CD4-positive, alpha-beta T cell (primary cell): ENCODE measurements around the gene RYR2. TPM values are rescaled to one million over a fixed set of nuclear protein-coding genes. Genes with fewer than 3 reads are reported as not detected.

Source experiments
- ATAC-seq: fragments of 200-7000 bp; cut with Tn5 transposase; one replicate; pipeline ENCODE4 v1.10.0; 2022; ENCODE audit warnings: mild to moderate bottlenecking; ENCODE audit not compliant: poor library complexity
- CTCF ChIA-PET: fragments of 350-600 bp; sonication (Branson Sonifier 250); formaldehyde crosslinking; loops from one replicate; lab custom pipeline; 2021; ENCODE audit warnings: antibody characterized with exemption, inconsistent platforms; lab: Charles Lee
- POLR2A ChIA-PET: fragments of 350-600 bp; sonication (Branson Sonifier 250); formaldehyde crosslinking; loops from one replicate; lab custom pipeline; 2021; ENCODE audit warnings: antibody characterized with exemption, inconsistent platforms; lab: Charles Lee
- DNase-seq, 14 experiments: peaks; one replicate each; pipeline ENCODE4 v3.0.0-alpha.2; 2013 to 2020; ENCODE audit warnings: mixed read lengths in 2 of 14
- H3K27ac ChIP-seq, 2 donors: one replicate each; pipeline versions ENCODE4 v1.5.1 to v1.7.0; 2013; ENCODE audit warnings: low read length in 2 of 2, low read depth in 1 of 2, mild to moderate bottlenecking in 1 of 2
- H3K27me3 ChIP-seq, 2 experiments: 1 replicate in 1 of 2; 2 replicates in 1 of 2; pipeline versions ENCODE4 v1.6.1 to v1.7.0; 2013; ENCODE audit warnings: low read length in 2 of 2, control low read depth in 1 of 2, mild to moderate bottlenecking in 1 of 2, moderate library complexity in 1 of 2; ENCODE audit not compliant: insufficient read depth in 2 of 2, control insufficient read depth in 1 of 2
- H3K36me3 ChIP-seq: one replicate; pipeline ENCODE4 v1.6.1; 2013; ENCODE audit warnings: low read length, control low read depth; ENCODE audit not compliant: insufficient read depth
- H3K4me1 ChIP-seq: one replicate; pipeline ENCODE4 v1.6.1; 2013; ENCODE audit warnings: low read length, control low read depth; ENCODE audit not compliant: insufficient read depth
- H3K4me3 ChIP-seq: one replicate; pipeline ENCODE4 v1.5.1; 2013; ENCODE audit warnings: mild to moderate bottlenecking, low read length, moderate library complexity
- H3K9me3 ChIP-seq, 2 experiments: 1 replicate in 1 of 2; 2 replicates in 1 of 2; pipeline versions ENCODE4 v1.6.1 to v1.7.0; 2013; ENCODE audit warnings: low read length in 2 of 2, mild to moderate bottlenecking in 2 of 2, control low read depth in 1 of 2, moderate library complexity in 1 of 2; ENCODE audit not compliant: control insufficient read depth in 1 of 2, insufficient read depth in 1 of 2
- H3K27ac Mint-ChIP-seq: one replicate; pipeline ENCODE4 v1.8.0; 2020; ENCODE audit warnings: mixed read lengths
- H3K27me3 Mint-ChIP-seq: one replicate; pipeline ENCODE4 v1.8.0; 2021; ENCODE audit warnings: mixed read lengths
- H3K36me3 Mint-ChIP-seq: one replicate; pipeline ENCODE4 v1.8.0; 2021; ENCODE audit warnings: low read depth, mixed read lengths
- H3K4me1 Mint-ChIP-seq: one replicate; pipeline ENCODE4 v1.8.0; 2021; ENCODE audit warnings: low read depth, mixed read lengths
- H3K4me3 Mint-ChIP-seq: one replicate; pipeline ENCODE4 v1.8.0; 2020; ENCODE audit warnings: mild to moderate bottlenecking, mixed read lengths
- H3K9me3 Mint-ChIP-seq: one replicate; pipeline ENCODE4 v1.8.0; 2020; ENCODE audit warnings: mixed read lengths
- CTCF ChIP-seq: fragments of 200-600 bp; IDR thresholded peaks from one replicate; pipeline ENCODE4 v1.8.0; 2022; ENCODE audit warnings: antibody characterized with exemption, mild to moderate bottlenecking
- intact Hi-C, 2 experiments: fragments of 100-400 bp; cut with DNase I in 1 of 2; cut with micrococcal nuclease in 1 of 2; formaldehyde crosslinking; loops; one replicate each; pipeline versions ENCODE4 v1.15.1 to v1.9.0; 2023 to 2025; cut with DNase I, micrococcal nuclease
- total RNA-seq, 174 experiments: library from RNA in 2 of 174; stranded (reverse) in 2 of 174; gene quantifications; one replicate each; pipeline ENCODE4 v1.2.3 and lab custom pipeline; 2021 to 2026

RYR2 gene
- total RNA-seq, 2 experiments from 2014 or later, result not detected

GRCh38 chr1:237679687-237680086 is 637.7 kb downstream of the RYR2 start:
- H3K4me1 ChIP-seq, result no peaks in the 10 kb centered on the region
- POLR2A ChIA-PET, result no interaction called here
- H3K4me1 Mint-ChIP-seq, result no peaks in the 10 kb centered on the region
- no peaks in the 10 kb centered on the region for H3K27me3 Mint-ChIP-seq
- no peak overlapping the region for H3K27ac ChIP-seq
- no peaks in the 10 kb centered on the region for H3K9me3 Mint-ChIP-seq
- no peak overlapping the region for H3K4me3 Mint-ChIP-seq
- H3K27me3 ChIP-seq, result no peaks in the 10 kb centered on the region
- H3K36me3 Mint-ChIP-seq, result no peaks in the 10 kb centered on the region
- DNase-seq (no peak), ATAC-seq (no peak)
- H3K9me3 ChIP-seq, result no peaks in the 10 kb centered on the region
- TF ChIP-seq CTCF, result no peak
- H3K4me3 ChIP-seq, result no peak overlapping the region
- intact Hi-C loops, result no loop called here
- no peak overlapping the region for H3K27ac Mint-ChIP-seq
- no peaks in the 10 kb centered on the region for H3K36me3 ChIP-seq
- CTCF ChIA-PET, result no interaction called here

GRCh38 chr1:237681210-237681609 is 639.2 kb downstream of the RYR2 start:
- Histone ChIP-seq H3K27me3 (no peaks in the 10 kb centered on the region), H3K4me1 (no peaks in the 10 kb centered on the region), H3K4me3 (no peak overlapping the region), H3K9me3 (no peaks in the 10 kb centered on the region), H3K27ac (no peak overlapping the region), H3K36me3 (no peaks in the 10 kb centered on the region)
- no peak for TF ChIP-seq CTCF
- Mint-ChIP-seq H3K4me1 (no peaks in the 10 kb centered on the region), H3K27me3 (no peaks in the 10 kb centered on the region), H3K36me3 (no peaks in the 10 kb centered on the region), H3K9me3 (no peaks in the 10 kb centered on the region), H3K4me3 (no peak overlapping the region), H3K27ac (no peak overlapping the region)
- ChIA-PET POLR2A (no interaction called here), CTCF (no interaction called here)
- intact Hi-C loops, result no loop called here
- DNase-seq (no peak), ATAC-seq (no peak)

- no peak for DNase-seq
- Mint-ChIP-seq H3K4me3 (no peak overlapping the region), H3K27ac (no peak overlapping the region), H3K27me3 (no peaks in the 10 kb centered on the region), H3K36me3 (no peaks in the 10 kb centered on the region), H3K4me1 (no peaks in the 10 kb centered on the region), H3K9me3 (no peaks in the 10 kb centered on the region)
- CTCF ChIA-PET, result no interaction called here
- ATAC-seq, result no peak
- no peak overlapping the region for H3K4me3 ChIP-seq
- H3K4me1 ChIP-seq, result no peaks in the 10 kb centered on the region
- H3K9me3 ChIP-seq, result no peaks in the 10 kb centered on the region
- H3K27ac ChIP-seq, result no peak overlapping the region
- intact Hi-C loops, result no loop called here
- TF ChIP-seq CTCF, result no peak
- POLR2A ChIA-PET, result no interaction called here
- H3K27me3 ChIP-seq, result no peaks in the 10 kb centered on the region
- no peaks in the 10 kb centered on the region for H3K36me3 ChIP-seq
Observed at GRCh38 chr1:237684236-237684635, 642.3 kb downstream of the RYR2 start.
